Activated CD8-positive, alpha-beta T cell treated with anti-CD3 and anti-CD28 coated beads for 36 hours (primary cell): ENCODE data around the gene DEDD. TPM values are rescaled to one million over a fixed set of nuclear protein-coding genes. Genes with fewer than 3 reads are reported as not detected.

ENCODE experiments used
- ATAC-seq: fragments of 200-7000 bp; cut with Tn5 transposase; one replicate; pipeline ENCODE4 v1.10.0; 2021; ENCODE audit warnings: mild to moderate bottlenecking, moderate library complexity
- CTCF ChIA-PET: fragments of 350-600 bp; sonication (Branson Sonifier 250); formaldehyde crosslinking; loops from one replicate; lab custom pipeline; 2021; ENCODE audit warnings: antibody characterized with exemption; lab: Charles Lee
- POLR2A ChIA-PET: fragments of 350-600 bp; sonication (Branson Sonifier 250); formaldehyde crosslinking; loops from one replicate; lab custom pipeline; 2021; ENCODE audit warnings: antibody characterized with exemption; lab: Charles Lee
- DNase-seq: peaks from one replicate; pipeline ENCODE4 v3.0.0-alpha.2; 2020
- H3K27ac Mint-ChIP-seq: one replicate; pipeline ENCODE4 v1.8.0; 2021; ENCODE audit warnings: mild to moderate bottlenecking, mixed read lengths
- H3K27me3 Mint-ChIP-seq: one replicate; pipeline ENCODE4 v1.8.0; 2021; ENCODE audit warnings: mixed read lengths
- H3K36me3 Mint-ChIP-seq: one replicate; pipeline ENCODE4 v1.8.0; 2021; ENCODE audit warnings: low read depth, mixed read lengths
- H3K4me1 Mint-ChIP-seq: one replicate; pipeline ENCODE4 v1.8.0; 2021; ENCODE audit warnings: low read depth, mixed read lengths
- H3K4me3 Mint-ChIP-seq: one replicate; pipeline ENCODE4 v1.8.0; 2021; ENCODE audit warnings: mild to moderate bottlenecking, moderate library complexity, mixed read lengths
- H3K9me3 Mint-ChIP-seq: one replicate; pipeline ENCODE4 v1.8.0; 2021; ENCODE audit warnings: mixed read lengths
- CTCF ChIP-seq: fragments of 200-600 bp; IDR thresholded peaks from one replicate; pipeline ENCODE4 v1.8.0; 2022; ENCODE audit warnings: antibody characterized with exemption, mild to moderate bottlenecking
- intact Hi-C: fragments of 100-400 bp; cut with micrococcal nuclease; formaldehyde crosslinking; loops from one replicate; pipeline ENCODE4 v1.10.0; 2022
- total RNA-seq, 2 experiments: library from RNA; stranded (reverse); gene quantifications; one replicate each; pipeline ENCODE4 v1.2.3, GENCODE V29; 2021

Gene DEDD
- total RNA-seq, 2 experiments from 2014 or later = 30.4 to 37.0 TPM

- Mint-ChIP-seq H3K27ac (peak overlapping the region; percentile 92), H3K4me1 (peaks cover 60% of the 10 kb centered on the region), H3K9me3 (no peaks in the 10 kb centered on the region), H3K36me3 (peaks cover 43% of the 10 kb centered on the region), H3K4me3 (no peak overlapping the region), H3K27me3 (no peaks in the 10 kb centered on the region)
- ChIA-PET CTCF (interaction anchor here (1.3 to 4.5 kb wide), 3 partner anchors 9 to 17 kb away, joined by 3 to 30 read pairs (median 6); partner anchors contain the start of gene KLHDC9), POLR2A (interaction anchor here (0.7 to 1.5 kb wide), 2 partner anchors 16 to 124 kb away, joined by 3 to 4 read pairs; no protein-coding TSS in a partner anchor)
- DNase-seq (no peak), ATAC-seq (no peak)
- no peak for TF ChIP-seq CTCF
- intact Hi-C loops = no loop called here
Observed at GRCh38 chr1:161114556-161114955, 17.9 kb downstream of the DEDD start.

- intact Hi-C loops = no loop called here
- H3K27ac Mint-ChIP-seq = peak overlapping the region; percentile 92
- no peak for DNase-seq
- CTCF ChIA-PET = interaction anchor here (1.3 to 4.5 kb wide), 3 partner anchors 8 to 16 kb away, joined by 3 to 30 read pairs (median 6); partner anchors contain the start of gene KLHDC9
- no peaks in the 10 kb centered on the region for H3K9me3 Mint-ChIP-seq
- TF ChIP-seq CTCF = no peak
- no peak overlapping the region for H3K4me3 Mint-ChIP-seq
- H3K36me3 Mint-ChIP-seq = peaks cover 45% of the 10 kb centered on the region
- no peaks in the 10 kb centered on the region for H3K27me3 Mint-ChIP-seq
- no peak for ATAC-seq
- POLR2A ChIA-PET = interaction anchor here (0.7 to 1.5 kb wide), 3 partner anchors 15 to 124 kb away, joined by 3 to 4 read pairs (median 3); no protein-coding TSS in a partner anchor
- peaks cover 56% of the 10 kb centered on the region for H3K4me1 Mint-ChIP-seq
Observed at GRCh38 chr1:161113915-161114314, 18.6 kb downstream of the DEDD start.

GRCh38 chr1:161111527-161111926 is 20.9 kb downstream of the DEDD start:
- intact Hi-C loops = no loop called here

GRCh38 chr1:161111117-161111516 is 21.4 kb downstream of the DEDD start:
- DNase-seq (no peak), ATAC-seq (no peak)
- Mint-ChIP-seq H3K27me3 (no peaks in the 10 kb centered on the region), H3K4me3 (no peak overlapping the region), H3K9me3 (no peaks in the 10 kb centered on the region), H3K27ac (peak overlapping the region; percentile 62), H3K36me3 (peaks cover 45% of the 10 kb centered on the region), H3K4me1 (peaks cover 50% of the 10 kb centered on the region)
- TF ChIP-seq CTCF = no peak
- intact Hi-C loops = no loop called here
- ChIA-PET CTCF (interaction anchor here (1.6 kb wide), 1 partner anchor 14 kb away, joined by 6 read pairs; no protein-coding TSS in a partner anchor), POLR2A (no interaction called here)

More at GRCh38 chr1:161111527-161111926, 20.9 kb downstream of the DEDD start:
- Mint-ChIP-seq H3K4me3 (no peak overlapping the region), H3K27ac (peak overlapping the region; percentile 62), H3K27me3 (no peaks in the 10 kb centered on the region), H3K4me1 (peaks cover 49% of the 10 kb centered on the region), H3K36me3 (peaks cover 45% of the 10 kb centered on the region), H3K9me3 (no peaks in the 10 kb centered on the region)
- TF ChIP-seq CTCF = no peak
- POLR2A ChIA-PET = interaction anchor here (0.6 to 1.5 kb wide), 2 partner anchors 11 to 65 kb away, joined by 3 to 6 read pairs; partner anchors contain the start of gene USF1
- DNase-seq = no peak
- ATAC-seq = no peak
- CTCF ChIA-PET = interaction anchor here (1.3 to 1.6 kb wide), 2 partner anchors 9 to 14 kb away, joined by 4 to 6 read pairs; no protein-coding TSS in a partner anchor

GRCh38 chr1:161106431-161106830 is 26.0 kb downstream of the DEDD start:
- TF ChIP-seq CTCF = no peak
- peak overlapping the region; percentile 11 for H3K27ac Mint-ChIP-seq

More at GRCh38 chr1:161106431-161106830, 26.0 kb downstream of the DEDD start:
- Mint-ChIP-seq H3K4me3 (no peak overlapping the region), H3K9me3 (no peaks in the 10 kb centered on the region), H3K27me3 (no peaks in the 10 kb centered on the region), H3K4me1 (peaks cover 27% of the 10 kb centered on the region), H3K36me3 (peaks cover 28% of the 10 kb centered on the region)
- CTCF ChIA-PET = interaction anchor here (1.6 to 2.1 kb wide), 2 partner anchors 8 to 9 kb away, joined by 6 read pairs; no protein-coding TSS in a partner anchor
- no peak for ATAC-seq
- POLR2A ChIA-PET = interaction anchor here (1.0 to 2.4 kb wide), 3 partner anchors 8 to 38 kb away, joined by 3 to 12 read pairs (median 3); partner anchors contain the start of genes KLHDC9, NIT1 and PFDN2
- no peak for DNase-seq
- intact Hi-C loops = no loop called here
